AG04450 (cell line): ENCODE results near the gene SPINT2. TPM values are rescaled to one million over a fixed set of nuclear protein-coding genes. Genes with fewer than 3 reads are reported as not detected.

Source experiments
- CTCF ChIA-PET: fragments of 300-600, 350-600 bp; formaldehyde crosslinking; extraction: SDS; loops from one replicate; lab custom pipeline; 2022; ENCODE audit warnings: antibody characterized with exemption, inconsistent platforms; lab: Charles Lee
- POLR2A ChIA-PET: fragments of 350-600 bp; formaldehyde crosslinking; extraction: SDS; loops from one replicate; lab custom pipeline; 2021; ENCODE audit warnings: antibody characterized with exemption, inconsistent platforms; lab: Yijun Ruan, JAX
- DNase-seq: peaks from one replicate; pipeline ENCODE4 v3.0.0-alpha.2; 2011; ENCODE audit warnings: low read depth, low spot score
- H3K27ac ChIP-seq: one replicate; pipeline ENCODE4 v1.5.1; 2012; ENCODE audit warnings: low read depth, low read length, control low read depth
- H3K27me3 ChIP-seq: one replicate; pipeline ENCODE4 v1.6.0; 2012; ENCODE audit warnings: low read length; ENCODE audit not compliant: control insufficient read depth, insufficient read depth
- H3K4me3 ChIP-seq: 2 replicates; pipeline ENCODE4 v1.5.1; 2011; ENCODE audit warnings: mild to moderate bottlenecking, low read depth, low read length, control low read depth
- H3K9me3 ChIP-seq: 2 replicates; pipeline ENCODE4 v1.5.1; 2012; ENCODE audit warnings: low read length; ENCODE audit not compliant: control insufficient read depth, insufficient read depth
- CTCF ChIP-seq: IDR thresholded peaks from 2 replicates; pipeline ENCODE4 v1.5.1; 2011; ENCODE audit warnings: low read depth, low read length, control low read depth, inconsistent platforms
- polyA plus RNA-seq: library from polyadenylated mRNA; depleted of rRNA; stranded (reverse); fragments of >200 nt; gene quantifications from 2 replicates; pipeline ENCODE4 v1.2.3, GENCODE V29; 2011

Gene SPINT2
- polyA plus RNA-seq, 1 experiment: 1.8 TPM

DNA sequence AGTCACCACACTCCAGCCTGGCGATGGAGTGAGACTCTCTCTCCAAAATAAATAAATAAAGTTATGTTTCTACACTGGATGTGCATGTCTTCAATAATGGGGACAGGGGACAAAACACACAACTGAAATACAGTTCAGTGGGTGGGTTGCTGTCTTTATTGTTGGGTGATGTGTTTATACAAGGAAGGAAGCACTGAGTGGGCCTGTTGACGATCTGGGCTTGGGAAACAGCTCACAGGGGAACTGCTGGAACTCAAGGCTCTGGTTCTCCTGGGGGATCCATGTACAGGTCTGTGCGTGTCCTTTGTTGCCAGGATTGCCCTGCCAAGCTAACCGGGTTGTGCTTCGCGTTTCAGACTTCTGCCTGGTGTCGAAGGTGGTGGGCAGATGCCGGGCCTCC lies 18.9 kb downstream of the SPINT2 start:
- TF ChIP-seq CTCF: no peak
- no peak overlapping the region for H3K4me3 ChIP-seq
- ChIA-PET POLR2A (no interaction called here), CTCF (no interaction called here)
- DNase-seq: no peak
- no peaks in the 10 kb centered on the region for H3K9me3 ChIP-seq
- no peak overlapping the region for H3K27ac ChIP-seq
- H3K27me3 ChIP-seq: no peaks in the 10 kb centered on the region

DNA sequence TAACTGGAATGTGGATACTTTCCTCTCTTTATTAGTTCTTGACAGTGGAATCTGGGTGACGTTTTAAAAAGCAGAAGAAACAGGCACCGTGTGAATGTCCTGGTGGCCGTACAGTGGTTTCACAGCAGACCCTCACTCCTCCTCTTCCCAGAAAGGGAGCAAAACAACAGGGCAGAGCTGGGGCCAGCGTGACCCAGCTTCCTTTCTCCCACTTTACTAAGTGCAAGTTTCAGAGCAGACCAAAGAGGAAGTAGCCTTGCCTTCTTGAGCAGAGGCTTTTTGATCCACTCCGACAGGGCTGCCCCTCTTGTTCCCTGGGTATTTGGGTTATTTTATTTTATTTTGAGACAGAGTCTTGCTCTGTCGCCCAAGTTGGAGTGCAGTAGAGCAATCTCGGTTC lies 20.0 kb downstream of the SPINT2 start:
- Histone ChIP-seq H3K27ac (no peak overlapping the region), H3K9me3 (no peaks in the 10 kb centered on the region), H3K4me3 (no peak overlapping the region), H3K27me3 (no peaks in the 10 kb centered on the region)
- CTCF ChIA-PET: no interaction called here
- TF ChIP-seq CTCF: no peak
- no peak for DNase-seq
- POLR2A ChIA-PET: no interaction called here

DNA sequence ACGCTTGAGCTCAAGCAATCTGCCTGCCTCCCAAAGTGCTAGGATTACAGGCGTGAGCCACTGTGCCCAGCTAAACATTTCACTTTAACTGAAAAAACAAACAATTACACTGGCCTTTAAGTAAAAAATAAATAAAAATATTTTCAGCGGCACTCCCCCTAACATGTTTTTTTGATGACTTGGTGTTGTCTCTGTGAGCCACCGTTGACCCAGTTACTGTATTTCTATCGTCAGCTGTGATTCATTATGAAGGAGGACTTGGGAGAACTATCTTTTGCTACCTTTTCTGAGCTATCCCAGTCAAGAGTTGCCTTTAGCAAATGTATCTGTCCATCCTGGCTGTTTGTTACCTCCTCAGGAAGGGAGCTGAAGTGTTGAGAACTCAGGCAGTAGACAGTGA lies 21.2 kb downstream of the SPINT2 start:
- Histone ChIP-seq H3K4me3 (no peak overlapping the region), H3K9me3 (no peaks in the 10 kb centered on the region), H3K27me3 (no peaks in the 10 kb centered on the region), H3K27ac (no peak overlapping the region)
- CTCF ChIA-PET: no interaction called here
- no peak for DNase-seq
- no peak for TF ChIP-seq CTCF
- POLR2A ChIA-PET: no interaction called here

DNA sequence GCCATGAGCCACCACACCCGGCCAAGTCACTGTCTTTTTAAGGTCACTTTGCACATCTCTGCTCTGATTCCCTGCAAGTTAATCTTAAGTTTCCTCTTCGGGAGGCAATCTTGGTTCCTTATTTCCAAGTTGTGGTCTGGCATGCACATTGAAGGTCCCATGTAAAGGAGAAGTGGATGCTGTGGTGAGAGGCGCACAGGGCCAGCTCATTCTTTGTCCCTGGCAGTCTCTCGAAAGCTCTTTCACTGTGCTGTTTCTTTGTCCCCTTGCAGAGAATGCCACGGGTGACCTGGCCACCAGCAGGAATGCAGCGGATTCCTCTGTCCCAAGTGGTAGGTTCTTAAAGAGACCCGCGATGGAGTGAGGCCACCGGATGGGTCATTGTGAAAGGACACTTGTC lies 23.2 kb downstream of the SPINT2 start:
- TF ChIP-seq CTCF: no peak
- H3K27ac ChIP-seq: no peak overlapping the region
- no peaks in the 10 kb centered on the region for H3K27me3 ChIP-seq
- no peak overlapping the region for H3K4me3 ChIP-seq
- DNase-seq: no peak
- no peaks in the 10 kb centered on the region for H3K9me3 ChIP-seq
- ChIA-PET POLR2A (no interaction called here), CTCF (no interaction called here)

DNA sequence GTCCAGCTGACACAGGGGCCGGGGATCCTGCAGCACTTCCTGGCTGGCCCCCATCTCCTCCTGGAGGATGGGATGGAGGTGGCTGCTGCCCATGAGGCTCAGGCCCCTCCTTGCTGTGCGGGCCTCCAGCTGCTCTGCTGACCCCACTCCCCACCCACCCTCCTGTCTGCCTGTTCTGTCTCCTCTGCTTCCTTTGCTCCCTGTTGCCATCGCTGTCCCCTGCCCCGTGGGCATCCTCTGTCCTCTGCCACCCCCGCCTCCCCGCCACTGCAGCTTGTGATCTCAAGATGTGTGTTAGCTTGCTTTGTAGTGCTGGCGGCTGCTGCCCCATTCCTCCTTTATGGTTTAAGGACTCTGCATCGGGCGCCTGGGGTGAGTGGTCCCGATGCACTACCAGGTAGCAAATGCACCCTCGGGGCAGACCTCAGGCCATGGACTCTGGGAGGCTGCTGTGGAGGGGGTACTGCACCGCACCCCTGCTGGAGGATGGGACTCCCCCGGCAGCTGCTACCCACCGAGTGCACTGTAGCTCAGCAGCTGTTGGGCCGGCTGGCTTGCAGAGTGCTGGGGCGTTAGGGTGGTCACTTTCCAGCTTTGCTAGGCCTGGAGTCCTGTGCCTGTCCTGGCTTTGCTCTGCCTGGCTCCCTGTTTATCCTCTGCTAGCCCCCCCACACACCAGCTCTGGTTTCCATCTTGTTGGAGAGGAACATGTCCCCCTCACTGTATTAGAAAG lies 23.9 kb downstream of the SPINT2 start:
- H3K9me3 ChIP-seq: no peaks in the 10 kb centered on the region
- no peak overlapping the region for H3K27ac ChIP-seq
- ChIA-PET POLR2A (interaction anchor here (1.1 kb wide), 1 partner anchor 32 kb away, joined by 3 read pairs; the partner anchor contains the start of gene PPP1R14A), CTCF (no interaction called here)
- no peak overlapping the region for H3K4me3 ChIP-seq
- TF ChIP-seq CTCF: no peak
- no peak for DNase-seq
- no peaks in the 10 kb centered on the region for H3K27me3 ChIP-seq
